Muscle layer of colon (tissue), 2 donors: Measurements from ENCODE around the gene KIF26A.

Experiments
- H3K27ac ChIP-seq: one replicate; pipeline ENCODE4 v1.7.0; 2013; ENCODE audit warnings: low read depth, mild to moderate bottlenecking, low read length, moderate library complexity
- H3K27me3 ChIP-seq, 2 donors: one replicate each; pipeline ENCODE4 v1.7.0; 2013; ENCODE audit warnings: low read length in 2 of 2, mild to moderate bottlenecking in 2 of 2; ENCODE audit not compliant: insufficient read depth in 2 of 2, control insufficient read depth in 1 of 2
- H3K36me3 ChIP-seq: one replicate; pipeline ENCODE4 v1.7.0; 2013; ENCODE audit warnings: mild to moderate bottlenecking, low read length; ENCODE audit not compliant: insufficient read depth
- H3K4me1 ChIP-seq: one replicate; pipeline ENCODE4 v1.7.0; 2013; ENCODE audit warnings: mild to moderate bottlenecking, low read length; ENCODE audit not compliant: insufficient read depth
- H3K4me3 ChIP-seq, 2 donors: one replicate each; pipeline ENCODE4 v1.7.0; 2013; ENCODE audit warnings: low read length in 2 of 2, low read depth in 1 of 2, mild to moderate bottlenecking in 1 of 2, moderate library complexity in 1 of 2
- H3K9ac ChIP-seq: one replicate; pipeline ENCODE4 v1.7.0; 2013; ENCODE audit warnings: low read length
- H3K9me3 ChIP-seq: one replicate; pipeline ENCODE4 v1.7.0; 2013; ENCODE audit warnings: mild to moderate bottlenecking, low read length
- donor health status: abdominal sarcoma.
- donor health status: Adenocarcinoma of cecum.

KIF26A gene

DNA sequence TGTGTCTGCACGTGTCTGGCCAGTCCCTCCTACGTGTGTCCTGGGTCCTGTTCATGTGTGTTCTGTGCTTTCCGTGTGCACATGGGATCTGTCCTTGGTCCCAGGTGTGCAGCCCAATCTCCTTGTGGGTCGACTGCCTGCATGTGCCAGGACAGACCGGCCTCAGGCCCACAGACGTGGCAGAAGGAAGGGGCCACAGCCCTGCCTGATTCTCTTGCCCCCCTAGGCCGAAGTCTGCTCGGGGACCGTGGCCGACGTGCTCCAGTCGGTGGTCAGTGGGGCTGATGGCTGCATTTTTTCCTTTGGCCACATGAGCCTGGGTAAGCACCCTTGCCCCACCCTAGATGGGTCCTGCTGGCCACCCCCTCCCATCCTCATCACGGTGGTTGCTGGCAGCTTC, 34.0 kb downstream of the KIF26A start:
- H3K9me3 ChIP-seq: no peaks in the 10 kb centered on the region
- H3K4me1 ChIP-seq: no peaks in the 10 kb centered on the region
- no peaks in the 10 kb centered on the region for H3K27me3 ChIP-seq
- no peaks in the 10 kb centered on the region for H3K36me3 ChIP-seq
- H3K27ac ChIP-seq: no peak overlapping the region
- H3K9ac ChIP-seq: no peak overlapping the region
- H3K4me3 ChIP-seq: no peak overlapping the region

GRCh38 chr14:104172880-104173279, 34.5 kb downstream of the KIF26A start:
- no peaks in the 10 kb centered on the region for H3K27me3 ChIP-seq
- no peaks in the 10 kb centered on the region for H3K36me3 ChIP-seq
- no peak overlapping the region for H3K27ac ChIP-seq
- H3K9ac ChIP-seq: no peak overlapping the region
- H3K9me3 ChIP-seq: no peaks in the 10 kb centered on the region
- no peaks in the 10 kb centered on the region for H3K4me1 ChIP-seq
- no peak overlapping the region for H3K4me3 ChIP-seq

- H3K9ac ChIP-seq: no peak overlapping the region
- H3K36me3 ChIP-seq: no peaks in the 10 kb centered on the region
- no peak overlapping the region for H3K27ac ChIP-seq
- H3K4me1 ChIP-seq: no peaks in the 10 kb centered on the region
- H3K4me3 ChIP-seq: no peak overlapping the region
- H3K27me3 ChIP-seq: no peaks in the 10 kb centered on the region
- H3K9me3 ChIP-seq: no peaks in the 10 kb centered on the region
Observed at GRCh38 chr14:104174051-104174450, 35.7 kb downstream of the KIF26A start.

DNA sequence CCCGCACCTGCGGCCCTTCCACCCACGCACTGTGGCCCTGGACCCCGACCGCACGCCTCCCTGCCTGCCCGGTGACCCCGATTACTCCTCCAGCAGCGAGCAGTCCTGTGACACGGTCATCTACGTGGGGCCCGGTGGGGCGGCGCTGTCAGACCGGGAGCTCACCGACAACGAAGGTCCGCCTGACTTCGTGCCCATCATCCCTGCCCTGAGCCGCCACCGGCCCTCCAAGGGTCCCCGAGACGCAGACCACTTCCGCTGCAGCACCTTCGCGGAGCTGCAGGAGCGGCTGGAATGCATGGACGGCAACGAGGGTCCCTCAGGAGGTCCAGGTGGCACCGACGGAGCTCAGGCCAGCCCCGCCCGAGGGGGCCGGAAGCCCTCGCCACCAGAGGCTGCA, 36.7 kb downstream of the KIF26A start:
- H3K36me3 ChIP-seq: no peaks in the 10 kb centered on the region
- H3K4me3 ChIP-seq: no peak overlapping the region
- H3K27me3 ChIP-seq: no peaks in the 10 kb centered on the region
- no peaks in the 10 kb centered on the region for H3K4me1 ChIP-seq
- no peak overlapping the region for H3K27ac ChIP-seq
- no peaks in the 10 kb centered on the region for H3K9me3 ChIP-seq
- no peak overlapping the region for H3K9ac ChIP-seq

DNA sequence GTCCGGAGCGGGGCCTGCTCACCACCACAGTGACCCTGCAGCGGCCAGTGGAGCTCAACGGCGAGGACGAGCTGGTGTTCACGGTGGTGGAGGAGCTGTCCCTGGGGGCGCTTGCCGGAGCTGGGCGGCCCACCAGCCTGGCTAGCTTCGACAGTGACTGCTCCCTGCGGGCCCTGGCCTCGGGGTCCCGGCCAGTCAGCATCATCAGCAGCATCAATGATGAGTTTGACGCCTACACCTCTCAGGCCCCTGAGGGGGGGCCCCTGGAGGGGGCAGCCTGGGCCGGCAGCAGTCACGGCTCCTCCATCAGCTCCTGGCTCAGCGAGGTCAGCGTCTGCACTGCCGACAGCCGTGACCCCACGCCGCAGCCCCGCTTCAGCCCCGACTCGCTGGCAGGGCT, 37.4 kb downstream of the KIF26A start:
- no peaks in the 10 kb centered on the region for H3K27me3 ChIP-seq

GRCh38 chr14:104176611-104177010, 38.2 kb downstream of the KIF26A start:
- no peaks in the 10 kb centered on the region for H3K4me1 ChIP-seq
- no peak overlapping the region for H3K4me3 ChIP-seq
- no peaks in the 10 kb centered on the region for H3K9me3 ChIP-seq
- no peaks in the 10 kb centered on the region for H3K36me3 ChIP-seq
- no peak overlapping the region for H3K9ac ChIP-seq
- no peak overlapping the region for H3K27ac ChIP-seq
- no peaks in the 10 kb centered on the region for H3K27me3 ChIP-seq

More for the DNA sequence above, 37.4 kb downstream of the KIF26A start:
- H3K36me3 ChIP-seq: no peaks in the 10 kb centered on the region
- H3K4me3 ChIP-seq: no peak overlapping the region
- no peak overlapping the region for H3K27ac ChIP-seq
- no peaks in the 10 kb centered on the region for H3K9me3 ChIP-seq
- H3K9ac ChIP-seq: no peak overlapping the region
- no peaks in the 10 kb centered on the region for H3K4me1 ChIP-seq

- Histone ChIP-seq H3K36me3 (no peaks in the 10 kb centered on the region), H3K9ac (no peak overlapping the region)
Observed at GRCh38 chr14:104177411-104177810, 39.0 kb downstream of the KIF26A start.

DNA sequence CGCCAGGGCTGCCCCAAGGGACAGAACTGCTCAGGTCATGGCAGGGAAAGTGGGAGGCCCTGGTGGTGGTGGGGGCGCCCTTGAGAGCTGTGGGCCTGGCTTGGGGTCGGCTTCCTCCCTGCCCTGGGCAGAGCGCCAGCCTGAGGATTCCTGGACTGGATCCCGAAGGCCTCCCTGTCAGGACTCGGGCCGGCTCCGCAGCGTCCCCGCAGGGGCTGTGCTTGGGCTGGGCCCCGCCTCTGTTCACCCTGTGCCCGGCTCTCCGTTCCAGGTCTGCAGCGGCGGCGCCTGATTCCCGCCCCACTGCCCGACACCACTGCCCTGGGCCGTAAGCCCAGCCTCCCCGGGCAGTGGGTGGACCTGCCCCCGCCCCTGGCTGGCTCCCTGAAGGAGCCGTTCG, 39.9 kb downstream of the KIF26A start:
- Histone ChIP-seq H3K4me3 (no peak overlapping the region), H3K27ac (no peak overlapping the region), H3K9me3 (no peaks in the 10 kb centered on the region), H3K36me3 (no peaks in the 10 kb centered on the region), H3K27me3 (no peaks in the 10 kb centered on the region), H3K4me1 (no peaks in the 10 kb centered on the region), H3K9ac (no peak overlapping the region)

More at GRCh38 chr14:104177411-104177810, 39.0 kb downstream of the KIF26A start:
- Histone ChIP-seq H3K4me3 (no peak overlapping the region), H3K9me3 (no peaks in the 10 kb centered on the region), H3K27me3 (no peaks in the 10 kb centered on the region), H3K4me1 (no peaks in the 10 kb centered on the region), H3K27ac (no peak overlapping the region)

DNA sequence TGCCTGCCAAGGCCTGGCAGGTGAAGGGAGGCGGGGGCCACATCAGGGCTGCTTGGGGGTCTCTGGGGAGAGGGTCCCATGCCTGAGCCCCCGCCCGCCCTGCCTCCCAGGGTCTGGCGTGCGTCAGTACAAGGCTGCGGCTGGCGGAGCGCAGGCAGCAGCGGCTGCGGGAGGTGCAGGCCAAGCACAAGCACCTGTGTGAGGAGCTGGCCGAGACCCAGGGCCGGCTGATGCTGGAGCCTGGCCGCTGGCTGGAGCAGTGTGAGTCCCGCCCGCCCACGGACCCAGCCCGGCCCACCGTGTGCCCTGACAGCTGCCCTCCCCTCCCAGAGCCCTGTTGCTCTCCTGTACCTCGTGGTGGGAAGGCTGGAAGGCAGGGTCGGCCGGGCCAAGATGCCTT, 40.7 kb downstream of the KIF26A start:
- no peak overlapping the region for H3K9ac ChIP-seq
- no peaks in the 10 kb centered on the region for H3K27me3 ChIP-seq
- no peaks in the 10 kb centered on the region for H3K9me3 ChIP-seq
- H3K27ac ChIP-seq: no peak overlapping the region
- H3K4me3 ChIP-seq: no peak overlapping the region
- no peaks in the 10 kb centered on the region for H3K36me3 ChIP-seq
- no peaks in the 10 kb centered on the region for H3K4me1 ChIP-seq

- H3K27me3 ChIP-seq: no peaks in the 10 kb centered on the region
- no peaks in the 10 kb centered on the region for H3K4me1 ChIP-seq
- no peak overlapping the region for H3K27ac ChIP-seq
- no peak overlapping the region for H3K9ac ChIP-seq
- no peaks in the 10 kb centered on the region for H3K9me3 ChIP-seq
- H3K4me3 ChIP-seq: no peak overlapping the region
- H3K36me3 ChIP-seq: no peaks in the 10 kb centered on the region
Observed at GRCh38 chr14:104179564-104180129, 41.3 kb downstream of the KIF26A start.

DNA sequence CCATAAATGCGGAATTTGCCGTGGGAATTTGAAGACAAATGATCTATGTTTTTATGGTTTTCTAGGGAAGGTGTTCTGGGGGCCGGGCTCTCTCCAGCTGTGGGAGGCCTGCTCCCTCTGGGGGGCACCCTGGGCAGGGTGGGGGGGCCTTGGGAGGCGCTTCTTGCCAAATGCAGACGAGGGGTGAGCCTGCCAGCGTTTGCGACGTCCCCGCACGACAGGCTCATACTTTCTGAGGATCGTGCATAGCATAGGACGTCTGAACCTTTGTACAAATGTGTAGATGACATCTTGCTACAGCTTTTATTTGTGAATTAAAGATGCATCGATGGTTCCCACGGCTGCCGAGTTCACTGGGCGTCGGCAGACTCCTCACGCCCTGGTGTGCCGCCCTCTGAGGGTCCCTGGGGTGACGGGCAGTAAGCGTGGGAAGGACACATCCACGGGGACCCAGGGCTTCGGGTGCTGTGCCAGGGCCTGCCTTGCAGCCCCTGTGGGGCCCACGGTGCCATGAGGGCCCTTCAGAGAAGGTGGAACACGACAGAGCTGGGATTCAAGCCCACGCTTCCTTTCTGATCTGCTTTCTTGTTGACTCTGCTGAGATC, 42.3 kb downstream of the KIF26A start:
- Histone ChIP-seq H3K27ac (no peak overlapping the region), H3K4me1 (no peaks in the 10 kb centered on the region), H3K9me3 (no peaks in the 10 kb centered on the region), H3K9ac (no peak overlapping the region), H3K27me3 (no peaks in the 10 kb centered on the region), H3K36me3 (no peaks in the 10 kb centered on the region), H3K4me3 (no peak overlapping the region)
